ENCODE measurements around the gene C19orf33.
"Not testable (repeated sequence)": the region's sequence is repeated elsewhere in the genome, so short reads cannot be mapped to it uniquely, and the experiment has no call there.

Gene C19orf33

GRCh38 chr19:38303517-38304351 is at the start of gene C19orf33:
Gene C19orf33, plus strand, starts transcription at chr19:38304251. Its CDS starts 11 bp downstream, at chr19:38304262.
- DNase-seq = no peak

GRCh38 chr19:38255383-38256014 is 48.6 kb upstream of the C19orf33 start:
- peak; percentile 26 for DNase-seq

GRCh38 chr19:38261942-38262341 is 42.1 kb upstream of the C19orf33 start:
- DNase-seq = not testable (repeated sequence)

- DNase-seq = no peak
Observed at GRCh38 chr19:38262585-38263268, 41.3 kb upstream of the C19orf33 start.

- DNase-seq = peak; percentile 96
Observed at GRCh38 chr19:38263689-38264485, 40.2 kb upstream of the C19orf33 start.

GRCh38 chr19:38264486-38265212 is 39.4 kb upstream of the C19orf33 start, which contains the start of gene SPINT2:
Gene SPINT2, plus strand, starts transcription at chr19:38264573. Its CDS starts 320 bp downstream, at chr19:38264893.
- peak; percentile 96 for DNase-seq

GRCh38 chr19:38265213-38265861 is 38.7 kb upstream of the C19orf33 start:
- no peak for DNase-seq

GRCh38 chr19:38265921-38266429 is 38.1 kb upstream of the C19orf33 start:
- DNase-seq = peak; percentile 92

- DNase-seq = peak; percentile 10
Observed at GRCh38 chr19:38266981-38267597, 37.0 kb upstream of the C19orf33 start.

- DNase-seq = no peak
Observed at GRCh38 chr19:38267761-38268483, 36.1 kb upstream of the C19orf33 start.

- DNase-seq = no peak
Observed at GRCh38 chr19:38268539-38268938, 35.5 kb upstream of the C19orf33 start.

- DNase-seq = no peak
Observed at GRCh38 chr19:38270587-38271167, 33.4 kb upstream of the C19orf33 start.

- DNase-seq = no peak
Observed at GRCh38 chr19:38273499-38273898, 30.6 kb upstream of the C19orf33 start.

- DNase-seq = no peak
Observed at GRCh38 chr19:38274739-38275138, 29.3 kb upstream of the C19orf33 start.

- DNase-seq = no peak
Observed at GRCh38 chr19:38276942-38277517, 27.0 kb upstream of the C19orf33 start.

- no peak for DNase-seq
Observed at GRCh38 chr19:38277549-38277948, 26.5 kb upstream of the C19orf33 start.

- no peak for DNase-seq
Observed at GRCh38 chr19:38277969-38278680, 25.9 kb upstream of the C19orf33 start.

- no peak for DNase-seq
Observed at GRCh38 chr19:38278751-38279150, 25.3 kb upstream of the C19orf33 start.

Measured in NCI-H2171 treated with DMSO at 0.1 percent for 48 hours (cell line).